ENCODE data around the gene POP4. TPM values are rescaled to one million over a fixed set of nuclear protein-coding genes. Genes with fewer than 3 reads are reported as not detected.

POP4 gene
- total and polyA plus RNA-seq, 2 donors: 76.3 to 85.0 TPM

- Histone ChIP-seq H3K4me1 (ENCODE audit: control insufficient read depth in 2 of 2, insufficient read depth in 2 of 2, low read length in 2 of 2) (peaks cover 0 to under 1% of the 10 kb centered on the region in 2 donors), H3K27ac (ENCODE audit: low read depth in 1 of 2, low read length in 1 of 2) (no peak overlapping the region), H3K27me3 (ENCODE audit: control insufficient read depth in 2 of 2, insufficient read depth in 1 of 2, low read length in 1 of 2) (no peaks in the 10 kb centered on the region), H3K9me3 (ENCODE audit: control insufficient read depth in 2 of 2, insufficient read depth in 1 of 2, low read length in 1 of 2) (no peaks in the 10 kb centered on the region), H3K4me3 (ENCODE audit: low read length in 2 of 2) (no peak overlapping the region), H3K36me3 (ENCODE audit: control insufficient read depth in 2 of 2, insufficient read depth in 2 of 2, low read length in 1 of 2) (no peaks in the 10 kb centered on the region)
- WGBS: over 99% methylated on average over 3 of the region's 3 CpGs
- no peak for DNase-seq (ENCODE audit: low read depth in 6 of 9, low spot score in 9 of 9)
Observed at GRCh38 chr19:29631450-29631849, 25.4 kb downstream of the POP4 start.

- no peaks in the 10 kb centered on the region for H3K9me3 ChIP-seq (ENCODE audit: control insufficient read depth in 2 of 2, insufficient read depth in 1 of 2, low read length in 1 of 2)
- no peak overlapping the region for H3K4me3 ChIP-seq (ENCODE audit: low read length in 2 of 2)
- no peaks in the 10 kb centered on the region for H3K27me3 ChIP-seq (ENCODE audit: control insufficient read depth in 2 of 2, insufficient read depth in 1 of 2, low read length in 1 of 2)
- no peaks in the 10 kb centered on the region for H3K36me3 ChIP-seq (ENCODE audit: control insufficient read depth in 2 of 2, insufficient read depth in 2 of 2, low read length in 1 of 2)
- no peak overlapping the region for H3K27ac ChIP-seq (ENCODE audit: low read depth in 1 of 2, low read length in 1 of 2)
- DNase-seq (ENCODE audit: low read depth in 6 of 9, low spot score in 9 of 9): no peak
- H3K4me1 ChIP-seq (ENCODE audit: control insufficient read depth in 2 of 2, insufficient read depth in 2 of 2, low read length in 2 of 2): peaks cover 0 to 3% of the 10 kb centered on the region in 2 donors
- WGBS: 71% methylated on average over 2 of the region's 2 CpGs
Observed at GRCh38 chr19:29634002-29634401, 27.9 kb downstream of the POP4 start.

DNA sequence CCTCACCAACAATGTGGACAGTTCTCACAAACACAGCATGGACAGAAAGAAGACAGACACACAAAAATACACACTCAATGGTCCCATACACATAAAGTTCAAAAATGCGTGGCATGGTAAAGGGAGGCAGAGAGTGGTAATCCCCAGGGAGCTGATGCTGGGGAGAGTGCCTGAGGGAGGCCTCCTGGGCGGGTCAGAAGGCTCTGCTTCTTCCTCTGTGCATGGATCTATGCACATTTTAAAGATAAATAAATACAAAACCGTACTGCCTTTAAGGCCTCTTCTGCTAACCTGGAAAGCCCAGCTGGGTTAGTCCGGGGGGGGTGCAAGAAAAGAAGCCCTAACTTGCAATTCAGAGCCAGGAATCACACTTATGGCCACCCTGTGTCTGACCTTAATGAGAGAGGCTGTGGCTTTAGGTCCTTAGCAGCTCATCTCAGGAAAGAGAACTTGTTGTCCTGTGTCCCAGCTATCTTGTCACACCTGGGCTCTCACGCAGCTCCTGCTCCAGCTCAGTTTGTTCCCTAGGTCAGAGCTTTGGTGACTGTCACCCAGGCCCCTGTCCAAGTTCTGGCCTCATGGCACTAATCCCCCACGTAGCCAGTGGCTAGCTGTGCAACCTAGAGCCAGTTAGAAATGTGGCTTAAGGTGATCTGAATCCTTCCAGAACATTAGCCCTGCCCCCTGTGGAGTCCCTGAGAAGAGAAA lies 28.5 kb downstream of the POP4 start:
- 87% methylated on average over 6 of the region's 6 CpGs for WGBS
- H3K27me3 ChIP-seq (ENCODE audit: control insufficient read depth in 2 of 2, insufficient read depth in 1 of 2, low read length in 1 of 2): no peaks in the 10 kb centered on the region
- H3K9me3 ChIP-seq (ENCODE audit: control insufficient read depth in 2 of 2, insufficient read depth in 1 of 2, low read length in 1 of 2): no peaks in the 10 kb centered on the region
- H3K27ac ChIP-seq (ENCODE audit: low read depth in 1 of 2, low read length in 1 of 2): no peak overlapping the region
- H3K4me1 ChIP-seq (ENCODE audit: control insufficient read depth in 2 of 2, insufficient read depth in 2 of 2, low read length in 2 of 2): peaks cover 0 to 3% of the 10 kb centered on the region in 2 donors
- DNase-seq (ENCODE audit: low read depth in 6 of 9, low spot score in 9 of 9): no peak
- no peak overlapping the region for H3K4me3 ChIP-seq (ENCODE audit: low read length in 2 of 2)
- H3K36me3 ChIP-seq (ENCODE audit: control insufficient read depth in 2 of 2, insufficient read depth in 2 of 2, low read length in 1 of 2): no peaks in the 10 kb centered on the region

DNA sequence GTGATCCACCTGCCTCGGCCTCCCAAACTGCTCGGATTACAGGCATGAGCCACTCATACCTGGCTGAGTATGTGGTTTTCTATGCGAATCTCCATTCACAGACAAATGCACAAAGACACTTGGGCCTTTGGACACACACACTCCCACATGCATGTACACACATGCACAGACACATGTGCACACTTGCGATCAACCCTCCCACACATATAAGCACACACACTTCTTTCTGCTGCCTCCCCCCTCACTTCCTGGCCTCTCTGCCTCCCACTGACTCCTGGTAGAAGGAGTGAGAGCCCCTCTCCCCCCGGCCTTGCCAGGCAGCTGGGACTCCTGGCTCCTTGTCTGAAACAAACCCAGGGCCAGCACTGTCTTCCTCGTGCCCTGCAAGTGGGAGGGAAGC lies 29.9 kb downstream of the POP4 start:
- H3K27ac ChIP-seq (ENCODE audit: low read depth in 1 of 2, low read length in 1 of 2): no peak overlapping the region
- DNase-seq (ENCODE audit: low read depth in 6 of 9, low spot score in 9 of 9): no peak
- H3K4me1 ChIP-seq (ENCODE audit: control insufficient read depth in 2 of 2, insufficient read depth in 2 of 2, low read length in 2 of 2): peaks cover 0 to 3% of the 10 kb centered on the region in 2 donors
- H3K4me3 ChIP-seq (ENCODE audit: low read length in 2 of 2): no peak overlapping the region
- H3K9me3 ChIP-seq (ENCODE audit: control insufficient read depth in 2 of 2, insufficient read depth in 1 of 2, low read length in 1 of 2): peaks cover 0 to 1% of the 10 kb centered on the region in 2 donors
- WGBS: 94% methylated on average over 6 of the region's 6 CpGs
- H3K27me3 ChIP-seq (ENCODE audit: control insufficient read depth in 2 of 2, insufficient read depth in 1 of 2, low read length in 1 of 2): no peaks in the 10 kb centered on the region
- no peaks in the 10 kb centered on the region for H3K36me3 ChIP-seq (ENCODE audit: control insufficient read depth in 2 of 2, insufficient read depth in 2 of 2, low read length in 1 of 2)

DNA sequence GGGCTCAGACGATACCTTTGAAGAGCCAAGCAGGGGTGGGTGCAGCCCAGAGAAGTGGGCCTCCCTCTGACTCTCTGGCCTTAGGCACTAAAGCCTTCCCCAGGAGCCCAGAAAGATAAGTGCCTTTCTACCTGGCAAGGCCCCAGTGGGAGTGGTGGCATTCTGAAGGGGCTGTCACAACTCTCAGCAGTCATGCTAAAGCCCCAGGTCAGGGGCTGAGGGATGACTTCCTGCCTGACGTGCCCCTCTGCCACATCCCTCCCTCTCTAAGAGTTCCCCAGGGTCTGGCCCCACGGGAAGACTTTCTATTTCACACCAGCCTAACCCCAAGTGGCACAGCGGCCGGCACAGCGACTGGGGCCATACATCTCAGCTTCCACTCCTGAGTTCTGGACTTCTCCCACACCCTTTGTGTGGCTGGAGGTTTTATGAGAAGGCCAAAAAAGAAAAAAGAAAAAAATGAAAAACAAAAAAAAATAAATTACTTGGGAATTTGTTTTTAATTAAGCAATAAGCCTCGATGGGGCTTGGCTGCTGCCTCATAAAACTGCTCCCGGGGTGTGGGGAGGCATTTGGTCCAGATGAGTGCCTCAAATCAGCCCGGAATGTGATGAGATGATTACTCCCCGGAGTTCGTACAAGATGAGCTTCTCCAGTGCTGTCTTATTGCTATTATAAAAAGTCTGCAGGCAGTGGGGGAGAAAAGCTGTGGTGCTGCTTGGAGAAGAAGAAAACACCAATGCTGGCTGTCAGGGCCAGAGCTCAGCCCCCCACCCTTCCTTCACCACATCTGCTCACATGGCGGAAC lies 30.7 kb downstream of the POP4 start:
- no peaks in the 10 kb centered on the region for H3K27me3 ChIP-seq (ENCODE audit: control insufficient read depth in 2 of 2, insufficient read depth in 1 of 2, low read length in 1 of 2)
- no peak for DNase-seq (ENCODE audit: low read depth in 6 of 9, low spot score in 9 of 9)
- no peak overlapping the region for H3K27ac ChIP-seq (ENCODE audit: low read depth in 1 of 2, low read length in 1 of 2)
- H3K36me3 ChIP-seq (ENCODE audit: control insufficient read depth in 2 of 2, insufficient read depth in 2 of 2, low read length in 1 of 2): no peaks in the 10 kb centered on the region
- H3K4me3 ChIP-seq (ENCODE audit: low read length in 2 of 2): no peak overlapping the region
- H3K4me1 ChIP-seq (ENCODE audit: control insufficient read depth in 2 of 2, insufficient read depth in 2 of 2, low read length in 2 of 2): peaks cover 0 to 3% of the 10 kb centered on the region in 2 donors
- peaks cover 0 to 1% of the 10 kb centered on the region in 2 donors for H3K9me3 ChIP-seq (ENCODE audit: control insufficient read depth in 2 of 2, insufficient read depth in 1 of 2, low read length in 1 of 2)
- WGBS: 88% methylated on average over 12 of the region's 12 CpGs

GRCh38 chr19:29639086-29639485 lies 33.0 kb downstream of the POP4 start:
- no peak overlapping the region for H3K4me3 ChIP-seq (ENCODE audit: low read length in 2 of 2)
- DNase-seq (ENCODE audit: low read depth in 6 of 9, low spot score in 9 of 9): no peak

DNA sequence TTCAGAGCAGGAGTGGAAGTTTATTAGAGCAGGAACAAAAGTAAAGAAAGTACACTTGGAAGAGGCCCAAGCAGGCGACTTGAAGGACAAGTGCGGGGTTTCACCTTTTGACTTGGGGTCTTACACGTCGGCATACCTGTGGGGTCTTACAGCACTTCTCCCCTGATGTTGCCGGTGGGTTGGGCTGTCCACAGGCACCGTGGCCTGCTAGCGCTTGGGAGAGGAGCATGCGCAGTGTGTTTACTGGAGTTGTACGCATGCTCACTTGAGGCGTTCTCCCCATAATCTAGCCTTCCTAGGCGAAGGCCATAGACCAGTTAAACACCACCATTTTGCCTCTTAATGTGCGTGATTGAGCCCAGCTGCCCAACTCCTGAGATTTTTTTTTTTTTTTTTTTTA lies 34.1 kb downstream of the POP4 start:
- DNase-seq (ENCODE audit: low read depth in 6 of 9, low spot score in 9 of 9): no peak
- WGBS: 93% methylated on average over 12 of the region's 12 CpGs
- Histone ChIP-seq H3K27me3 (ENCODE audit: control insufficient read depth in 2 of 2, insufficient read depth in 1 of 2, low read length in 1 of 2) (no peaks in the 10 kb centered on the region), H3K36me3 (ENCODE audit: control insufficient read depth in 2 of 2, insufficient read depth in 2 of 2, low read length in 1 of 2) (no peaks in the 10 kb centered on the region), H3K27ac (ENCODE audit: low read depth in 1 of 2, low read length in 1 of 2) (no peak overlapping the region), H3K4me3 (ENCODE audit: low read length in 2 of 2) (no peak overlapping the region), H3K4me1 (ENCODE audit: control insufficient read depth in 2 of 2, insufficient read depth in 2 of 2, low read length in 2 of 2) (peaks cover 0 to 5% of the 10 kb centered on the region in 2 donors), H3K9me3 (ENCODE audit: control insufficient read depth in 2 of 2, insufficient read depth in 1 of 2, low read length in 1 of 2) (peaks cover 0 to 1% of the 10 kb centered on the region in 2 donors)

More at GRCh38 chr19:29639086-29639485, 33.0 kb downstream of the POP4 start:
- Histone ChIP-seq H3K4me1 (ENCODE audit: control insufficient read depth in 2 of 2, insufficient read depth in 2 of 2, low read length in 2 of 2) (peaks cover 0 to 3% of the 10 kb centered on the region in 2 donors), H3K36me3 (ENCODE audit: control insufficient read depth in 2 of 2, insufficient read depth in 2 of 2, low read length in 1 of 2) (no peaks in the 10 kb centered on the region), H3K27me3 (ENCODE audit: control insufficient read depth in 2 of 2, insufficient read depth in 1 of 2, low read length in 1 of 2) (no peaks in the 10 kb centered on the region), H3K27ac (ENCODE audit: low read depth in 1 of 2, low read length in 1 of 2) (no peak overlapping the region), H3K9me3 (ENCODE audit: control insufficient read depth in 2 of 2, insufficient read depth in 1 of 2, low read length in 1 of 2) (peaks cover 0 to 1% of the 10 kb centered on the region in 2 donors)
- 96% methylated on average over 8 of the region's 8 CpGs for WGBS

GRCh38 chr19:29641597-29641996 lies 35.5 kb downstream of the POP4 start:
- peaks cover 0 to 1% of the 10 kb centered on the region in 2 donors for H3K9me3 ChIP-seq (ENCODE audit: control insufficient read depth in 2 of 2, insufficient read depth in 1 of 2, low read length in 1 of 2)
- H3K27me3 ChIP-seq (ENCODE audit: control insufficient read depth in 2 of 2, insufficient read depth in 1 of 2, low read length in 1 of 2): no peaks in the 10 kb centered on the region
- H3K27ac ChIP-seq (ENCODE audit: low read depth in 1 of 2, low read length in 1 of 2): no peak overlapping the region
- H3K4me3 ChIP-seq (ENCODE audit: low read length in 2 of 2): no peak overlapping the region
- no peaks in the 10 kb centered on the region for H3K36me3 ChIP-seq (ENCODE audit: control insufficient read depth in 2 of 2, insufficient read depth in 2 of 2, low read length in 1 of 2)
- WGBS: 88% methylated on average over 2 of the region's 2 CpGs
- H3K4me1 ChIP-seq (ENCODE audit: control insufficient read depth in 2 of 2, insufficient read depth in 2 of 2, low read length in 2 of 2): peaks cover 9% of the 10 kb centered on the region in 2 donors
- DNase-seq (ENCODE audit: low read depth in 6 of 9, low spot score in 9 of 9): no peak

GRCh38 chr19:29643361-29643935 lies 37.4 kb downstream of the POP4 start:
- Histone ChIP-seq H3K9me3 (ENCODE audit: control insufficient read depth in 2 of 2, insufficient read depth in 1 of 2, low read length in 1 of 2) (peaks cover 0 to 1% of the 10 kb centered on the region in 2 donors), H3K4me1 (ENCODE audit: control insufficient read depth in 2 of 2, insufficient read depth in 2 of 2, low read length in 2 of 2) (peaks cover 8 to 9% of the 10 kb centered on the region in 2 donors), H3K27me3 (ENCODE audit: control insufficient read depth in 2 of 2, insufficient read depth in 1 of 2, low read length in 1 of 2) (no peaks in the 10 kb centered on the region), H3K36me3 (ENCODE audit: control insufficient read depth in 2 of 2, insufficient read depth in 2 of 2, low read length in 1 of 2) (no peaks in the 10 kb centered on the region), H3K4me3 (ENCODE audit: low read length in 2 of 2) (no peak overlapping the region), H3K27ac (ENCODE audit: low read depth in 1 of 2, low read length in 1 of 2) (no peak overlapping the region)
- DNase-seq (ENCODE audit: low read depth in 6 of 9, low spot score in 9 of 9): no peak
- 95% methylated on average over 7 of the region's 7 CpGs for WGBS

All from thymus (tissue), 11 donors.